ENCODE data around the gene AFF3. TPM values are rescaled to one million over a fixed set of nuclear protein-coding genes. Genes with fewer than 3 reads are reported as not detected.

Gene AFF3
- total and polyA plus RNA-seq, 2 of the 4 experiments (the other 2 are of a cell fraction) = 12.9 to 14.3 TPM

DNA sequence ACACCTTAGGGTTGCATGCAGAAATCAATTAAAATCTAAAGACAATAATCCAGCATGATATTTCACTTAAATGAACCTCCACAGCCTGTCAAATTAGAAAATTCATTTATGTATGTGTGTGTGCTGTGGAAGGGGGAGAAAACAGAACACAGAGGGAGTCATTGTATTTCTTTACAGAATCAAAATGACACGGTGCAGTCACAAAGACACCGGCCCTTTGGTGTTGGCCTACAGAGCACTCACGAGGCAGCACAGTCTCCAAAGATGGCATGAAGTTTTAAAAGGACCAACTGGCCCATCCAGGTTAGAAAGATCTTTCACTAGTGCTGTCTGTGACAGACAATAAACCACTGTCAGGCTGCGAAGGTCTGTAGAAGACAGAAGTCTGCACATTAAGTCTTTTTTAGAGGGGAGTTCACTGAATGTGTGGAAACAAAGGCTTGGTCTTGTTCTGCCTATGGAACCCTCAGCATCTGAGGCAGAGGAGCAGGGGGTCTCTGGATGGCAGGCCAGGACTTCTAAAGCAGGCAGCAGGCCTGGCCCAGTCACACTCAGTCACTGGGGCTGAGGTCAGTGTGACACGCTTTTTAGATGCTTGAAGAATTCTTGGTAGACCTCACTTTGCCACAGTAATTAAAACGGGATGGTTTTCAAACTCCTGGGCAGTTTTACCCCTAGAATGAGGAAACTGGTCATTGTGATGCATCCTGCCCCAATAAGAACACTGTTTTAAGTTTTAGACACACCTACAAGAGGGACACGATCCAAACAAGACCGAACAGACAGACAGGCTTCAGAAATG is 184.9 kb downstream of the AFF3 start:
- Histone ChIP-seq H2BK5ac (ENCODE audit: low read depth, low read length, poor library complexity, severe bottlenecking) (peak overlapping the region; percentile 7), H4K5ac (ENCODE audit: low read depth, low read length) (peak overlapping the region; percentile 5; the same call in 1 of the 2 replicates), H3K9ac (ENCODE audit: low read depth, low read length) (no peak overlapping the region), H2AFZ (replicated peaks; ENCODE audit: low read length, poor library complexity) (no peak overlapping the region), H2BK15ac (ENCODE audit: low read depth, low read length) (0 out of 3 replicates have a peak overlapping the region, but pooled peaks have one; percentile 4), H3K36me3 (ENCODE audit: control insufficient read depth, insufficient read depth, low read length) (peaks cover 7% of the 10 kb centered on the region), H2BK20ac (ENCODE audit: low read depth, low read length) (peak overlapping the region; percentile 63; the same call in 1 of the 2 replicates), H4K20me1 (ENCODE audit: insufficient read depth, low read length) (no peaks in the 10 kb centered on the region), H3K9me1 (ENCODE audit: insufficient read depth, low read length) (peaks cover 20% of the 10 kb centered on the region), H3K4me2 (ENCODE audit: low read depth, low read length) (no peak overlapping the region), H3K27me3 (ENCODE audit: control insufficient read depth, insufficient read depth, low read length) (no peaks in the 10 kb centered on the region), H4K91ac (ENCODE audit: insufficient read depth, low read depth, low read length) (peak overlapping the region; percentile 44; the same call in 1 of the 2 replicates), H3K79me1 (ENCODE audit: low read depth in 1 of 2, low read length in 2 of 2) (peaks cover 19 to 47% of the 10 kb centered on the region in 2 experiments), H3K27ac (ENCODE audit: insufficient read depth, low read length) (no peak overlapping the region), H3K4me1 (ENCODE audit: control insufficient read depth, insufficient read depth, low read length) (peaks cover 17% of the 10 kb centered on the region), H3K4me3 (ENCODE audit: insufficient read depth, low read depth, low read length) (no peak overlapping the region), H2AK9ac (replicated peaks; ENCODE audit: low read depth, low read length, poor library complexity) (peak overlapping the region; percentile 63), H3K14ac (replicated peaks; ENCODE audit: low read depth, low read length) (peak overlapping the region; percentile 22; the same call in 1 of the 2 replicates), H2BK120ac (ENCODE audit: low read depth, low read length) (peak overlapping the region; percentile 11; the same call in 1 of the 2 replicates), H2AK5ac (ENCODE audit: low read depth, low read length) (peak overlapping the region; percentile 70; the same call in 1 of the 2 replicates), H4K8ac (ENCODE audit: low read depth in 2 of 2, low read length in 2 of 2) (peak overlapping the region; percentile 53; a peak in 2 of 4 replicates), H3K9me3 (ENCODE audit: control insufficient read depth, insufficient read depth, low read length) (no peaks in the 10 kb centered on the region), H3K18ac (ENCODE audit: low read depth, low read length) (no peak overlapping the region; the same call in 1 of the 2 replicates), H3K4ac (ENCODE audit: low read depth, low read length) (peak overlapping the region; percentile 8; the same call in 1 of the 2 replicates), H3K56ac (ENCODE audit: extremely low read depth, insufficient read depth, low read length) (no peak overlapping the region), H3K23ac (ENCODE audit: low read depth, low read length) (peak overlapping the region; percentile 12)
- CTCF ChIA-PET = interaction anchor here (0.6 kb wide), 1 partner anchor 57 kb away, joined by 3 read pairs; no protein-coding TSS in a partner anchor
- ATAC-seq (ENCODE audit: low read depth) = peak; percentile 9; the same call in 1 of the 2 replicates
- in situ Hi-C loops (cut with MboI; ENCODE audit: low sequenced_read_pairs) = no loop called here
- intact Hi-C loops (cut with micrococcal nuclease) = no loop called here
- DNase-seq = peak; percentile 44
- POLR2A ChIA-PET (ENCODE audit: unreplicated experiment) = no interaction called here
- no TSS peak for BruUV-seq (replicated peaks)
- 89% methylated on average over 3 of the region's 8 CpGs; no CpG with 5 or more reads in 1 of the 2 experiments for whole genome bisulfite sequencing, 2 experiments (ENCODE audit: extremely low coverage in 2 of 2, insufficient read length in 1 of 2)
- dilution Hi-C loops (cut with HindIII; ENCODE audit: low sequenced_read_pairs, unreplicated experiment) = no loop called here
- TF ChIP-seq NFE2L2 (IDR thresholded peaks at IDR 0.05; ENCODE audit: low read depth, low read length) (no peak), POLR2A (IDR thresholded peaks at IDR 0.05; ENCODE audit: low read depth, low read length) (no peak), RCOR1 (IDR thresholded peaks at IDR 0.05; ENCODE audit: insufficient replicate concordance, low read length) (no peak)

All from IMR-90 (cell line).